AG04450 (cell line): Measurements from ENCODE around the gene DIP2C. TPM values are rescaled to one million over a fixed set of nuclear protein-coding genes. Genes with fewer than 3 reads are reported as not detected.

Experiments
- CTCF ChIA-PET: fragments of 300-600, 350-600 bp; formaldehyde crosslinking; extraction: SDS; loops from one replicate; lab custom pipeline; 2022; ENCODE audit warnings: antibody characterized with exemption, inconsistent platforms; lab: Charles Lee
- POLR2A ChIA-PET: fragments of 350-600 bp; formaldehyde crosslinking; extraction: SDS; loops from one replicate; lab custom pipeline; 2021; ENCODE audit warnings: antibody characterized with exemption, inconsistent platforms; lab: Yijun Ruan, JAX
- DNase-seq: peaks from one replicate; pipeline ENCODE4 v3.0.0-alpha.2; 2011; ENCODE audit warnings: low read depth, low spot score
- H3K27ac ChIP-seq: one replicate; pipeline ENCODE4 v1.5.1; 2012; ENCODE audit warnings: low read depth, low read length, control low read depth
- H3K27me3 ChIP-seq: one replicate; pipeline ENCODE4 v1.6.0; 2012; ENCODE audit warnings: low read length; ENCODE audit not compliant: control insufficient read depth, insufficient read depth
- H3K4me3 ChIP-seq: 2 replicates; pipeline ENCODE4 v1.5.1; 2011; ENCODE audit warnings: mild to moderate bottlenecking, low read depth, low read length, control low read depth
- H3K9me3 ChIP-seq: 2 replicates; pipeline ENCODE4 v1.5.1; 2012; ENCODE audit warnings: low read length; ENCODE audit not compliant: control insufficient read depth, insufficient read depth
- polyA plus RNA-seq: library from polyadenylated mRNA; depleted of rRNA; stranded (reverse); fragments of >200 nt; gene quantifications from 2 replicates; pipeline ENCODE4 v1.2.3, GENCODE V29; 2011
- TF ChIP-seq, protein P1 (sequence below): IDR thresholded peaks from 2 replicates; pipeline ENCODE4 v1.5.1; 2011; ENCODE audit warnings: low read depth, low read length, control low read depth, inconsistent platforms

DIP2C gene
- polyA plus RNA-seq, 1 experiment = 9.6 TPM

DNA sequence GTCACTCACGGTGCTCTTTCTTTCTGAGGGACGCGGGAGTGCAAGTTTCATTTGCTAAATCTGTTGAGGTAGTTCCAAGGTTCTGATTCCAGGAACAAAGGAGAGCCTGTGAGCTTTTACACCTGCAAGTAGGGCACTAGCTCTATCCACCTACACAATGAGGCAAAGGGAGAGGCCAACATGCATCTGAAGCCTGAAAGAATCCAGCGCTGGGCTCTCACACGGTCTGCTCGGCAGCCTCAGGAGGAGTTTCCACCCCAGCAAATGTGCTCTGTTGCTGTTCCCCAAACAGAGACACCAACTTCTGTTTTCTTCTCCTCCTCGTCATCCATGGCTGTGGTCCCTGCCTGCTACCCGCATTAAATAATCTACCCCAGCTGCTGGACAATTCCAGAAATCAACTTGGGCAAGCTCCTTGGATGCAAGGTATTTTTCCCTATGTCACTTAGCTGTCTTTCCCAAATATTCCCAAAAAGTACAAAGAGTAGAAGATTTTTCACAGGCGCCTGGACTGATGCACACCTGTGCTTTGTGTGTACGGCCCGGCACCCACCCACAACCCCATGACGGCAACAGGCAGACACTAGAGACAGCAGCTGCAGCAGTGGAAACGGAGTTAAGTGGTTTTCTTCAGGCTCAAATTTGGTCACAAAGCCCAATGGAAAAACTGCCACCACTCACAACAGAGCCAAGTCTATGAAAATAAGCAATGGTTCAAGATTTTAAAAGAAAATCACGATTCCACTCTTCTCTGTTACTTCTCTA is 377.4 kb downstream of the DIP2C start:
- Histone ChIP-seq H3K9me3 (no peaks in the 10 kb centered on the region), H3K27me3 (no peaks in the 10 kb centered on the region), H3K27ac (no peak overlapping the region), H3K4me3 (no peak overlapping the region)
- ChIA-PET CTCF (interaction anchor here (1.2 kb wide), 1 partner anchor 9 kb away, joined by 3 read pairs; no protein-coding TSS in a partner anchor), POLR2A (no interaction called here)
- TF ChIP-seq, protein P1, sequence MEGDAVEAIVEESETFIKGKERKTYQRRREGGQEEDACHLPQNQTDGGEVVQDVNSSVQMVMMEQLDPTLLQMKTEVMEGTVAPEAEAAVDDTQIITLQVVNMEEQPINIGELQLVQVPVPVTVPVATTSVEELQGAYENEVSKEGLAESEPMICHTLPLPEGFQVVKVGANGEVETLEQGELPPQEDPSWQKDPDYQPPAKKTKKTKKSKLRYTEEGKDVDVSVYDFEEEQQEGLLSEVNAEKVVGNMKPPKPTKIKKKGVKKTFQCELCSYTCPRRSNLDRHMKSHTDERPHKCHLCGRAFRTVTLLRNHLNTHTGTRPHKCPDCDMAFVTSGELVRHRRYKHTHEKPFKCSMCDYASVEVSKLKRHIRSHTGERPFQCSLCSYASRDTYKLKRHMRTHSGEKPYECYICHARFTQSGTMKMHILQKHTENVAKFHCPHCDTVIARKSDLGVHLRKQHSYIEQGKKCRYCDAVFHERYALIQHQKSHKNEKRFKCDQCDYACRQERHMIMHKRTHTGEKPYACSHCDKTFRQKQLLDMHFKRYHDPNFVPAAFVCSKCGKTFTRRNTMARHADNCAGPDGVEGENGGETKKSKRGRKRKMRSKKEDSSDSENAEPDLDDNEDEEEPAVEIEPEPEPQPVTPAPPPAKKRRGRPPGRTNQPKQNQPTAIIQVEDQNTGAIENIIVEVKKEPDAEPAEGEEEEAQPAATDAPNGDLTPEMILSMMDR = no peak
- no peak for DNase-seq

DNA sequence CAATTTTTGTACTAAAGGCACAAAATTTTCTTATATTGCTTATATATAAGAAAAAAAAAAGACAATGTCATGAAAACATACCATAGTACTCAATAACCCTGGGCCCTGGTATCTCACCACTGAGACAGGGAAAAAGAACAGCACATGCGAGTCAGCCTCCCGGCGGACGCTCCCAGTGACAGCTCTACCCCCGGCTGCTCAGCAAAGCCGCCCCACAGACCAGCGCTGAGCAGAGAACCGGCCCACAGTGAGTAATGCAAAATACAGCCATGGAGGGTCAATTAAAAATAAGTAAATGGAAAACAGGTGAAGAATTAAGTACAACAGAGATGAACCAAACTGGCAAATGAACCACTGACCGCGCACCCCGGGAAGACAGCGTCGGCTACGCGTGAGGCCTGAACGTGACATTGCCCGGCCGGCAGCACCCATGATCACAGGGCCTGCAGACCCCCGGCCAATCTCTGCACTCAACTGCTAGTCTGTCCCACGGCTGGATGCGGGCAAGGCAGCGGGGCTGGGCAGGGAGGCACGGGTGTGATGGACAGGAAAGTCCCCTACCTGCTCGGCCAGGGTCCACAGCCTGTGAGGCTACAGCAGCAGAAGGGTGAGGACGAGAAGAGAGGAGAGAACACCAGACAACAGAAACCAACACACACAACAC is 378.4 kb downstream of the DIP2C start:
- no peak for DNase-seq
- Histone ChIP-seq H3K4me3 (no peak overlapping the region), H3K9me3 (no peaks in the 10 kb centered on the region), H3K27ac (peak overlapping the region; percentile 11), H3K27me3 (no peaks in the 10 kb centered on the region)
- TF ChIP-seq, protein P1 = no peak
- ChIA-PET CTCF (no interaction called here), POLR2A (no interaction called here)

DNA sequence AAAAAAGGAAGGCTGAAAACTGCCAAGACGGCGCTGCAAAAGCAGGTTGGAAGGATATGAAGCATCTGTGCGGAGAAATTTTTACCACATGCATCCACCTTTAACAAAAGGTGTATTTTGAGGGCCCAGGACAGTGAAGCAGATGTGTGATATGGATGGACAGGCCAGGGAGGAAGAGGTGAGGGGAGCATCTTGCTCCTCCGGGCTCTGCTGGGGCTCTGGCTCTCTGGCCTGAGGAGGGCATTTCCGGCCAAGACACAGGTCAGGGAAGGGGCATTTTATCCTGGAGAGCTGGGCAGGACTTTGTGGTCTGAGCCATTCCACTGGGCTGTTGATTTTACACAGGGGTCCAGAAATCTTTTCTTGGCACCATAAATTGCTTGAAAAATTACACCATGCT is 379.1 kb downstream of the DIP2C start:
- Histone ChIP-seq H3K27me3 (no peaks in the 10 kb centered on the region), H3K27ac (no peak overlapping the region), H3K4me3 (no peak overlapping the region), H3K9me3 (no peaks in the 10 kb centered on the region)
- CTCF ChIA-PET = no interaction called here
- DNase-seq = no peak
- TF ChIP-seq, protein P1 = no peak
- POLR2A ChIA-PET = no interaction called here

DNA sequence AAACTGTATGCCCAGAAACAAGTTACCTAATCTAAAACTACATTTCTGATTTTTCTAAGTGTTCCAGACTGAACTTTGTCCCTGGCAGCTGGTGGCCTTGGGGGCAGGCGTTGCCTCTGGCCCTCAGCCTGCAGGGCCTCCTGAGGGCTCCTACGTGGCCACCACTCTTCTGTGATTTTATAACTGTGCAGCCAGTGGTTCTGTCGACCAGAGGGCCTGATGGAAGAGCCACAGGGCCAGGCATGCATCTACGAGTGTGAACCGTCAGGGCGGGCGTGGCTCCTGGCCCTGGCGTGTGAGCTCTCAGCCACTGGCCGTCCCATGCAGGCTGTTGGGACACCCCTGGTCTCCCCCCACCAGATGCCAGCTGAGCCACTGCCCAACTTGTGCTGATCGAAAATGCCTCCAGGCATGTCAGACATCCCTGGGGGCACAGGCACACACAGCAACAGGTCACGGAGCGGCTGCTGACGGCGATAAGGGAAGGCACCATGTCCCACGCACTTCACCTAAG is 380.8 kb downstream of the DIP2C start:
- DNase-seq = no peak
- no peak overlapping the region for H3K4me3 ChIP-seq
- H3K9me3 ChIP-seq = no peaks in the 10 kb centered on the region
- H3K27ac ChIP-seq = no peak overlapping the region
- ChIA-PET POLR2A (no interaction called here), CTCF (no interaction called here)
- TF ChIP-seq, protein P1 = no peak
- no peaks in the 10 kb centered on the region for H3K27me3 ChIP-seq

DNA sequence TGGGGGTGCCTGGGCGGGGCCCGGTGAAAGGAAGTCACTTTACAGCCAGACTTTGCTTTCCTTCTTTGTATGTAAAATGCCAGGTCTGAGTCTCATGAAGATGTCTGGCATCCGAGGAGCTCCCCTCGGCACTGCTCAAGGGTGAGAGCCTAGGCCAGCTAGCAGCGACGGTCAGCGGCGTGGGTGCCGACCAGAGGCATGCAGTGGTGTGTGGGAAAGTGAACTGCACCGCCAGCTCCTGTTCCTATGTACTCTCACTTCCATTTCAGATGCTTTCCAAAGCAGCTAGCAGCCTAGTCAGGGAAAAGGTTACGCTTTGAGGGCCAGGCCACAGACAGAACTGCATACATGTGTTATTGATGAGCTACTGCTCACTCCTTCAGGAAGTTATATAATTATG is 381.4 kb downstream of the DIP2C start:
- POLR2A ChIA-PET = no interaction called here
- H3K9me3 ChIP-seq = no peaks in the 10 kb centered on the region
- H3K27ac ChIP-seq = no peak overlapping the region
- DNase-seq = no peak
- CTCF ChIA-PET = no interaction called here
- no peaks in the 10 kb centered on the region for H3K27me3 ChIP-seq
- no peak overlapping the region for H3K4me3 ChIP-seq
- TF ChIP-seq, protein P1 = no peak
